ENCODE measurements around the gene TOMM40.
"Not testable (repeated sequence)": the region's sequence is repeated elsewhere in the genome, so short reads cannot be mapped to it uniquely, and the experiment has no call there.

TOMM40 gene

GRCh38 chr19:44893332-44894051, 2.4 kb downstream of the TOMM40 start:
- no peak for DNase-seq (ENCODE audit: low read depth)
- H3K4me3 ChIP-seq (ENCODE audit: low read depth, low read length) = no peak overlapping the region

GRCh38 chr19:44894052-44894400, 3.0 kb downstream of the TOMM40 start:
- DNase-seq (ENCODE audit: low read depth) = no peak
- no peak overlapping the region for H3K4me3 ChIP-seq (ENCODE audit: low read depth, low read length)

GRCh38 chr19:44894946-44895345, 3.9 kb downstream of the TOMM40 start:
- no peak overlapping the region for H3K4me3 ChIP-seq (ENCODE audit: low read depth, low read length)
- DNase-seq (ENCODE audit: low read depth) = no peak

GRCh38 chr19:44897835-44898234, 6.8 kb downstream of the TOMM40 start:
- no peak for DNase-seq (ENCODE audit: low read depth)
- no peak overlapping the region for H3K4me3 ChIP-seq (ENCODE audit: low read depth, low read length)

GRCh38 chr19:44900328-44901244, 9.5 kb downstream of the TOMM40 start:
- DNase-seq (ENCODE audit: low read depth) = no peak
- H3K4me3 ChIP-seq (ENCODE audit: low read depth, low read length) = no peak overlapping the region

- DNase-seq (ENCODE audit: low read depth) = no peak
- H3K4me3 ChIP-seq (ENCODE audit: low read depth, low read length) = no peak overlapping the region
Measured at GRCh38 chr19:44903216-44903601, 12.2 kb downstream of the TOMM40 start.

GRCh38 chr19:44903602-44904425, 12.8 kb downstream of the TOMM40 start:
- DNase-seq (ENCODE audit: low read depth) = no peak
- no peak overlapping the region for H3K4me3 ChIP-seq (ENCODE audit: low read depth, low read length)

- H3K4me3 ChIP-seq (ENCODE audit: low read depth, low read length) = no peak overlapping the region
- DNase-seq (ENCODE audit: low read depth) = no peak
Measured at GRCh38 chr19:44904426-44904994, 13.5 kb downstream of the TOMM40 start.

GRCh38 chr19:44905437-44906160, 14.5 kb downstream of the TOMM40 start, which contains the start of gene APOE:
Gene APOE (plus strand): TSS chr19:44905796. CDS start chr19:44906625, 829 bp downstream.
- H3K4me3 ChIP-seq (ENCODE audit: low read depth, low read length) = peak within 1 kb of the TSS; percentile 47
- DNase-seq (ENCODE audit: low read depth) = no peak

- no peak for DNase-seq (ENCODE audit: low read depth)
- no peak overlapping the region for H3K4me3 ChIP-seq (ENCODE audit: low read depth, low read length)
Measured at GRCh38 chr19:44907613-44908012, 16.6 kb downstream of the TOMM40 start.

GRCh38 chr19:44908074-44908835, 17.2 kb downstream of the TOMM40 start:
- H3K4me3 ChIP-seq (ENCODE audit: low read depth, low read length) = no peak overlapping the region
- no peak for DNase-seq (ENCODE audit: low read depth)

GRCh38 chr19:44908836-44909261, 17.8 kb downstream of the TOMM40 start:
- no peak overlapping the region for H3K4me3 ChIP-seq (ENCODE audit: low read depth, low read length)
- no peak for DNase-seq (ENCODE audit: low read depth)

GRCh38 chr19:44909775-44910174, 18.7 kb downstream of the TOMM40 start:
- no peak overlapping the region for H3K4me3 ChIP-seq (ENCODE audit: low read depth, low read length)
- no peak for DNase-seq (ENCODE audit: low read depth)

- not testable (repeated sequence) for DNase-seq (ENCODE audit: low read depth); H3K4me3 ChIP-seq (ENCODE audit: low read depth, low read length)
Measured at GRCh38 chr19:44911896-44912295, 20.8 kb downstream of the TOMM40 start.

GRCh38 chr19:44912854-44913253, 21.8 kb downstream of the TOMM40 start:
- peak; percentile 37 for DNase-seq (ENCODE audit: low read depth)

GRCh38 chr19:44913512-44914432, 22.7 kb downstream of the TOMM40 start:
- H3K4me3 ChIP-seq (ENCODE audit: low read depth, low read length) = peak overlapping the region; percentile 49
- not testable (repeated sequence) for DNase-seq (ENCODE audit: low read depth)

More at GRCh38 chr19:44912854-44913253, 21.8 kb downstream of the TOMM40 start:
- no peak overlapping the region for H3K4me3 ChIP-seq (ENCODE audit: low read depth, low read length)
